Activated T-cell treated with anti-CD3 and anti-CD28 coated beads, Interleukin-2, amount 50 U/mL, for 4 hours (primary cell): ENCODE results near the gene SELENOM. TPM values are rescaled to one million over a fixed set of nuclear protein-coding genes. Genes with fewer than 3 reads are reported as not detected.

Experiments used
- ATAC-seq, 2 donors: fragments of 200-7000 bp; cut with Tn5 transposase; one replicate each; pipeline ENCODE4 v1.10.0; 2021
- DNase-seq: peaks from one replicate; pipeline ENCODE4 v3.0.0-alpha.2; 2020
- H3K27me3 Mint-ChIP-seq: one replicate; pipeline ENCODE4 v1.8.0; 2021; ENCODE audit warnings: low read depth, mixed read lengths
- H3K36me3 Mint-ChIP-seq: one replicate; pipeline ENCODE4 v1.8.0; 2022; ENCODE audit warnings: mixed read lengths; ENCODE audit not compliant: insufficient read depth
- H3K4me1 Mint-ChIP-seq: one replicate; pipeline ENCODE4 v1.8.0; 2021; ENCODE audit warnings: low read depth, mixed read lengths
- H3K4me3 Mint-ChIP-seq: one replicate; pipeline ENCODE4 v1.8.0; 2021; ENCODE audit warnings: mild to moderate bottlenecking, moderate library complexity, mixed read lengths
- H3K9me3 Mint-ChIP-seq: one replicate; pipeline ENCODE4 v1.8.0; 2021; ENCODE audit warnings: mixed read lengths
- total RNA-seq, 3 donors: library from RNA; stranded (reverse); gene quantifications; one replicate each; pipeline ENCODE4 v1.2.1, GENCODE V29; 2021

The SELENOM gene, protein sequence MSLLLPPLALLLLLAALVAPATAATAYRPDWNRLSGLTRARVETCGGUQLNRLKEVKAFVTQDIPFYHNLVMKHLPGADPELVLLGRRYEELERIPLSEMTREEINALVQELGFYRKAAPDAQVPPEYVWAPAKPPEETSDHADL
- 10 to 100 TPM in 2 of 3 donors, 1 to 10 TPM in 1; 8.1 to 19.2 (median 12.1) TPM for total RNA-seq

DNA sequence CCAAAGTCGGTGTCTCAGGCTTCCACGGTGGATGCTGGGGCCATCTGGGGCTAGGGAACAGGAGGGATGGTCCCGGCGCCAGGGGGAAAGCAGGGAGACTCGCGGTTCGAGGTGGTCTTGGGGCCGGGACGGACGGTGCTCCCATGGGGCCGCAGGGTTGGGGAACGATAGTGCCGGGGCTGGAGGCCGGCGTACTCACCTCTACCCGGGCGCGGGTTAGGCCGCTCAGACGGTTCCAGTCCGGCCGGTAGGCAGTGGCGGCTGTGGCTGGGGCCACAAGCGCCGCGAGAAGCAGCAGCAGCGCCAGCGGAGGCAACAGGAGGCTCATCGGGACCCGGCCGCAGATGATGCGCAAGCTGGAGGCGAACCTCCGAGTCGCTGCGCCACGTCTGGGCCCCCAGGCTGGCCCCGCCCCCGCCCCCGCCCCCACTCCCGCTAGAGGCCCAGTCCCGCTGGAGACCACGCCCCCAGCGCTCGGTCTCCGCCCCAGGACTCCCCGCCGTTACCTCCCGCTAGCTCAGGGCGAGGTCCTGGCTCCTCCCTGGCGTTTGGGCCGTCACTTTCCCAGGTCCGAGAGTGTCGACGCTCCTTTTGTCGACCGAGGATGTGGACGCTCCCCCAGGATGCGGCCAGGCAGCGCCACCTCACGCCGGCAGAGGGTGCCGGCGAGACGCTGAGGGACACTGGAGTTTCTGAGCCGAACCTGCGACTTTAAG is at the start of gene SELENOM:
SELENOM (minus strand) TSS at position 391 of the 716 bp plus-strand sequence; CDS start at position 328, 63 bp downstream.
- H3K4me1 Mint-ChIP-seq: peaks cover 24% of the 10 kb centered on the region
- no peaks in the 10 kb centered on the region for H3K36me3 Mint-ChIP-seq
- H3K27me3 Mint-ChIP-seq: no peaks in the 10 kb centered on the region
- H3K9me3 Mint-ChIP-seq: no peaks in the 10 kb centered on the region
- H3K4me3 Mint-ChIP-seq: peak within 1 kb of the TSS; percentile 87
- peak; percentile 80 for DNase-seq
- peak; percentile 93 to 97 for ATAC-seq

DNA sequence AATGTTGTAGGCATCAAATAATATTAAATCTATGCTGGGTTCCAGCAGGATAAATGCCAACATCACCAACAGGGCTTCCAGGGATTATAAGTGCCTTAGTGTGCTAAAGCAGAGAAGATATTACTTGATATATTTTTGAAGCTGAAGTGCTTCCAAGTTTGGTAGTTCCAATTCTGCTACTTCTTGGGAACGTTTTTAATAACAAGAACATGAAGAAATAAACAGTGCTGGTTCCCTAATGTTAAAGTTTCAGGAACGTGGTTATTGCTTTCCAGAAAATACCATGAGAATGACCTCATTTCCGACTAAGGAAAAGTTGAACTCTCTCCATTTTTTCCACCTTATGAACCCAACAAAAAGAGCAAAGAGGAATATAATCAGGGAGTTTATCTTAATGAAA is 48.1 kb upstream of the SELENOM start:
- ATAC-seq: no peak
- Mint-ChIP-seq H3K9me3 (no peaks in the 10 kb centered on the region), H3K27me3 (peaks cover 3% of the 10 kb centered on the region)

DNA sequence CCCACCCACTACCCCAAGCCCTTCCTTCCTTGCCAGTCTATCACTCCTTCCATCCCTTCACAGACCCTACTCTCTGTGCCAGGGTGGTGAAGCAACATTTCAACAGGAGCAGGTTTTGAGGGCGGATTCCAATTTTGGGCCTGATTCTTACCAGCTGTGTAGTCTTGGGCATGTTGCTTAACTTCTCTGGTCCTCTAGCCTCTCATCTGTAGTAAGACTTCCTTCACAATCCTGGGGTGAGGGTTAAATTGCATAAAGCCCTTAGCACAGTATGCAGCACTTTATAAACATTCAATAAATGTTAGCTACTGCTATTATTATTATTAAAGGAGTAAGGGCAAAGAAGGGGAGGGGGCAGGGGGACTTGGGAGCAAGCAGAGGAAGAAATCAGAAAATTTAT is 47.6 kb upstream of the SELENOM start:
- no peak for ATAC-seq
- Mint-ChIP-seq H3K9me3 (no peaks in the 10 kb centered on the region), H3K36me3 (no peaks in the 10 kb centered on the region), H3K27me3 (peaks cover 5% of the 10 kb centered on the region), H3K4me1 (peaks cover 2% of the 10 kb centered on the region), H3K4me3 (no peak overlapping the region)
- DNase-seq: no peak

More for the DNA sequence above, 48.1 kb upstream of the SELENOM start:
- no peaks in the 10 kb centered on the region for H3K36me3 Mint-ChIP-seq
- H3K4me3 Mint-ChIP-seq: no peak overlapping the region
- no peak for DNase-seq
- H3K4me1 Mint-ChIP-seq: peaks cover 3% of the 10 kb centered on the region

DNA sequence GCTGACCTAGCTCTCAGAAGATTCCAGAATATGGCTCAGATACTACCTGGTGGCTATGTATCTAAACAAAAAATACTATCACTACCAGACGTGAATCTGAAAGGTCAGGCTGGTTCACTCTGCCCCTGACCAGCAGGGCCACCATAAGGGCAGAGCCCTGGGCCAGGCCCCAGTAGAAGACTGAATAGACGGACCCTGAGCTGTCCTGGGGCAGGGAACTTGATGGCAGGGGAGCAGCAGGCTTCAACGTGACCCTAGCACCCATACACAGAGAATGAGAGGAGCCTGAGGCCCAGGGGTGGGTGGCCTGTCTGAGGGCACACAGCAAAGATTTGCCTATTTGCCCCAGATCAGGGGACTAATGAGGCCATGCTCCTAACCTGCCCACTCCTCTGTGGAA is 46.0 kb upstream of the SELENOM start:
- ATAC-seq (no peak), DNase-seq (no peak)
- H3K27me3 Mint-ChIP-seq: peaks cover 7% of the 10 kb centered on the region
- H3K36me3 Mint-ChIP-seq: no peaks in the 10 kb centered on the region
- H3K9me3 Mint-ChIP-seq: no peaks in the 10 kb centered on the region
- H3K4me3 Mint-ChIP-seq: no peak overlapping the region
- H3K4me1 Mint-ChIP-seq: no peaks in the 10 kb centered on the region

DNA sequence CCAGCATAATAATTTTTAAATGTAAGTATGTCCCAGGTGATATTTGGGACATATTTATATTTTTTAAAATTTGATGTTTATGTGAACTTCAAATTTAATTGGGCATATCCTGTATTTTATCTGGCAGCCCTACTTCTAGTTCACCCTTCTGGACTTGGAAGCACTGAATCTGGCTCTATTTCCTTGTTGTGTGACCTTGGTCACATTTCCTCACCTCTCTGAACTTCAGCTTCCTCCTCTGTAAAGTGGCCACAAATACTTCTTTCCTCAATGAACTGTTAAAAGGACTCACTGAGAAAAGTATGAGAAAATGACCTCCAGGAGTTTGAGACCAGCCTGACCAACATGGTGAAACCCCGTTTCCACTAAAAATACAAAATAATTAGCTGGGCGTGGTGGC is 44.5 kb upstream of the SELENOM start:
- Mint-ChIP-seq H3K27me3 (peaks cover 7% of the 10 kb centered on the region), H3K9me3 (no peaks in the 10 kb centered on the region), H3K4me1 (no peaks in the 10 kb centered on the region), H3K4me3 (no peak overlapping the region), H3K36me3 (no peaks in the 10 kb centered on the region)
- ATAC-seq (no peak), DNase-seq (no peak)

DNA sequence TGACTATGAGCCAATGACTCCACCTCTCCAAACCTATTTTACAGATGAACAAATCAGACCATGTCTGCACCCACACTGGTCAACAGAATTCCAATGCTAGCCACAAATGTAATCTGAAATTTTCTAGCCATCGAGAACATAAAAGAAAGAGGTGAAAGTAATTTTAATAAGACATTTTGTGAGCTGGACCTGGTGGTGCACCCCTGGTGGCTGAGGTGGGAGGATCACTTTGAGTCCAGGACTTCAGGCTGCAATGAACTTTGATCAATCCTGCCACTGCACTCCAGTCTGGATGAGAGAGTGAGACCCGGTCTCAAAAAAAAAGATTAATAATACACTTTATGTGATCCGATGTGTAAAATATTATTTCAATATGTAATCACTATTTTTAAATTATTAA is 43.2 kb upstream of the SELENOM start:
- DNase-seq (no peak), ATAC-seq (no peak)
- no peaks in the 10 kb centered on the region for H3K36me3 Mint-ChIP-seq
- no peak overlapping the region for H3K4me3 Mint-ChIP-seq
- no peaks in the 10 kb centered on the region for H3K9me3 Mint-ChIP-seq
- H3K4me1 Mint-ChIP-seq: no peaks in the 10 kb centered on the region
- H3K27me3 Mint-ChIP-seq: peaks cover 7% of the 10 kb centered on the region

DNA sequence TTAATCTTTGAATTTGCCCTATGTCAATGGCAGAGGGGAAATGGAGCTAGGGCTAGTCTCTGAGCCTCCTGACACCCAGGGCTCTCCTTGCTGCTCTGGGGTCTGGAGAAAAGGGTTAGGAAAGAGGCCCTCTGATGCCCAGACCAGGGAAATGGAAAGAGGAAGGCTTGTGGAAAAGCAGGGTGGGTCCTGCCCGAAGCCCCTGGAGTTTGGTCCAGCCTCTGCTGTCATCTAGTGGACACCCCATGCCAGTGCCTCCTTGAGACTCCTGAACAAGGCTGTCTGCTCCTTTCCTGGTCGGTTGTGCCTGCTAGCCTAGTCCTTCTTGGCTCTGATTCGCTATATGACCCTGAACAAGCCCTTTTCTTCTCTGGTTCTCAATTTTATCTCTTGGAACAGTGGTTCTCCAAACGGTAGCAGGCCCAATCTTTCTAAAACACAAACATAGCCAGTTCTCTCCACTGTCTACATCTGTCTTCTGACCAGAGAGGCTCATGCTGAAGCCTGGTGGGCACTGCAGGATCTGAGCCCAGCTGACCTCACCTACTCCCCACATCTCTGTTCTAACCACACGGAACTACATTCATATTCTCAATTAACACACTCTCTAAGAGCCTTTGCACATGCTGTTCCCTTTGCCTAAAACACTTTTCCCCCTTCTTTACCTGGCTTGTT is 41.7 kb upstream of the SELENOM start:
- H3K36me3 Mint-ChIP-seq: no peaks in the 10 kb centered on the region
- peak; percentile 48 to 62 for ATAC-seq
- peaks cover 7% of the 10 kb centered on the region for H3K27me3 Mint-ChIP-seq
- DNase-seq: no peak
- H3K4me3 Mint-ChIP-seq: no peak overlapping the region
- H3K4me1 Mint-ChIP-seq: no peaks in the 10 kb centered on the region
- H3K9me3 Mint-ChIP-seq: peaks cover 4% of the 10 kb centered on the region

DNA sequence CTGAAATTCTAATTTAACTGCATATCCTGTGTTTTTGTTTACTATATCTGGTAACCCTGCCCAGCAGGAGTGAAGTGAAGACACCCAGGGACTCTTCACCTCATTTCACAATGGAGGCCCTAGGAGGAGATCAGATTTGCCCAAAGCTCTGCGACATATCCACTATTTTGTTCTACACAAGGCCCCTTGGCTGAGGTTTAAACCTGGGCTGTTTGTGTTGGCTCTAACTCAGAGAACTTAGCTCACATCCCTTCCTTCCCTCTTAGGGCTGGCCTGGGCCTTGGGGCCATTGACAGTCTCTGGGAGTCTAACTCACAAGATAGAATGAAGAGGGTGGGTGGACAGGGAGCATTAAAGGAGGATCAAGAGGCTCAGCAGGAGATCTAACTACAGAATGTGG is 41.1 kb upstream of the SELENOM start:
- no peak overlapping the region for H3K4me3 Mint-ChIP-seq
- no peak for ATAC-seq
- peaks cover 4% of the 10 kb centered on the region for H3K9me3 Mint-ChIP-seq
- DNase-seq: no peak
- no peaks in the 10 kb centered on the region for H3K36me3 Mint-ChIP-seq
- H3K4me1 Mint-ChIP-seq: peaks cover 4% of the 10 kb centered on the region
- H3K27me3 Mint-ChIP-seq: peaks cover 7% of the 10 kb centered on the region

DNA sequence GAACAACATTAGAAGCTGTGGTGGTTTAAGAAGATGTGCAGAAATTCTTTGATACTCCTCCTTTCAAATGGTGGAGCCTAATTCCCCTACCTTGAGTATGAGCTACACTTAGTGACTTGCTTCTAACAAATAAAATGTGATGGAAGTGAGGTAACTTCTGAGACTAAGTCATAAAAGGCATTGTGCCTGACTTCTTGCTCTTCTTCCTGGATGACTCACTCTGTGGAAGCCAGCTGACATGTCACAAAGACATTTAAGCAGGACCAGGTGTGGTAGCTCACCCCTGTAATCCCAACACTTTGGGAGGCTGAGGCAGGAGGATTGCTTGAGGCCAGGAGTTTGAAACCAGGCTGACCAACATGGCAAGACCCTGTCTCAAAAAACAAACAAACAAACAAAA is 36.9 kb upstream of the SELENOM start:
- no peak overlapping the region for H3K4me3 Mint-ChIP-seq
- peaks cover 4% of the 10 kb centered on the region for H3K4me1 Mint-ChIP-seq
- no peaks in the 10 kb centered on the region for H3K36me3 Mint-ChIP-seq
- no peak for DNase-seq
- ATAC-seq: peak; percentile 62 to 65
- peaks cover 4% of the 10 kb centered on the region for H3K9me3 Mint-ChIP-seq
- H3K27me3 Mint-ChIP-seq: no peaks in the 10 kb centered on the region

DNA sequence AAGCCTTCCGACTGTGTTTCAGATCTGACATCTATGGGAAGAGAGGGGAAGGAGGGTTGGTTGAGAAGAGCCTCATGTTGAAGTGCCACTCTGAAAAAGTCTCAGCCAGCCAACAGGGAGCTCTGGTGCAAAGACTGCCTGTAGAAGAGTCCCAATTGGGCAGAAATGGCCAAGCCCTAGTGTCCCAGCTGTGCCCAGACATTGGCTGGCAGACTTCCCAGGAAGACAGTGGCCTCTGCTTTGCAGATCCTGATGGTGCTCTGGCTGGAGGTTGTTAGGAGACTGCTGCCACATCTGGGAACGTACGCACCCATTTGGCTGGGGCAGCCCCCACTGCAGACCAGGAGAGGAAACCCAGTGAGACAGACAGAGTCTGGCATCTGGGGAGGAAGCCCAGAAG is 36.2 kb upstream of the SELENOM start:
- peaks cover under 1% of the 10 kb centered on the region for H3K27me3 Mint-ChIP-seq
- DNase-seq (no peak), ATAC-seq (no peak)
- no peaks in the 10 kb centered on the region for H3K36me3 Mint-ChIP-seq
- peaks cover 4% of the 10 kb centered on the region for H3K9me3 Mint-ChIP-seq
- H3K4me3 Mint-ChIP-seq: no peak overlapping the region
- peaks cover 4% of the 10 kb centered on the region for H3K4me1 Mint-ChIP-seq

DNA sequence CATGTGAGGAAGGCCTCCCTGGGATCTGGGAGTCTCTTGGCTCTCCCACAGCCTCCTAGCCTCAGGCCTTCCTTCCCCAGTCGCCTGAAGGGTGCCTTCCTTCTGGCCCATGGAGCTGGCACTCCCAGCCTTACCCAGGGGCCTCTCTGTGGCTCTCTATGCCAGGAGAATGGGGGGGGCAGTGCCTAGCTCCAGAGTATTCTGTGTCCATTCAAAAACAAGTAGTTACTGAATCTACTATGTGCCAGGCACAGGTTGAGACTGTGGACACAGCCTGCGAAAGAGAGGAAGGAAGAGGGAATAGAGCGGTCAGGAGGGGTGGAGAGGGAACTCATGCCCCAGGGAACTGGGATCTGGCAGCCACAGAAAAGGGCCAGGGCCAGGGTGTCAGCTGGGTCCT is 35.7 kb upstream of the SELENOM start:
- H3K36me3 Mint-ChIP-seq: no peaks in the 10 kb centered on the region
- H3K4me3 Mint-ChIP-seq: no peak overlapping the region
- ATAC-seq: no peak
- peaks cover 4% of the 10 kb centered on the region for H3K4me1 Mint-ChIP-seq
- peaks cover 2% of the 10 kb centered on the region for H3K27me3 Mint-ChIP-seq
- peaks cover 4% of the 10 kb centered on the region for H3K9me3 Mint-ChIP-seq
- DNase-seq: no peak

DNA sequence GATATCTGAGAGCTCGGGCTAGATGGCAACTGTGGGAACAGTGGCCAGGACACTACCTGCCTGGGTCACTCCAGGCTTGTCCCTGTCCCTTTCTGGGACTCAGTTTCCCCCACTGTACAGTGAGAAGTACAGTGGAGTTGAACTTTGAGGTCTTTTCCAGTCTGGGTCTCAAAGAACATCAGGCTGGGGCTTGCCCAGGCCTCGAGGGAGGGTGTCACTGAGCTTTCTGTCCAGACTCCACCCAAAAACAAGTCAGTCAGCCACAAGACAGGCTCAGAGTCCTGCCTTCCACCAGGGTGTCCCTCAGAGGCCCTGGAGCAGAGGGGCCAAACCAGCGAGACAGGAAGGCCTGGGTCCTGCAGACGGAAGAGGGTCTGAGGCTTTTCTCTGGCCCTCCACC is 34.9 kb upstream of the SELENOM start:
- no peak overlapping the region for H3K4me3 Mint-ChIP-seq
- no peak for DNase-seq
- ATAC-seq: no peak
- H3K36me3 Mint-ChIP-seq: no peaks in the 10 kb centered on the region
- H3K9me3 Mint-ChIP-seq: peaks cover 4% of the 10 kb centered on the region
- H3K4me1 Mint-ChIP-seq: peaks cover 4% of the 10 kb centered on the region
- peaks cover 2% of the 10 kb centered on the region for H3K27me3 Mint-ChIP-seq

DNA sequence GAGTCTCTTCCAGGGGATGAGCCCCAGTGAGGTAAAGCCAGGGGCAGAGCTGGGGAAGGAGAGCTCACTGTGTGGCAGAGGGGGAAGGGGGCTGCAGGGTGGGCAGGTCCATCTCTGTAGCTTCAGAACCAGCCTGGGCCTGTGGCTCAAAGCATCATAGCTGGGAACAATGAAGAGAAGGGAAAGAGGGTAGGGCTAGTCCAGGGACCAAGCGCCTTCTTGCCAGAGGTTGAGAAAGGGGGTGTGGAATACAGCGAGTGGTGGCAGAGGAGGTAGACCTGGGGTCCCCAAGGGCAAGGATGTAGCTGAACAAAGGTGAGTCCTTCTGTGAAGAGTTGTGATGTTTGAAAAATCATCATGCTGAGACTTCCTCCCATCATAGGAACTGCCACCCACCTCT is 34.2 kb upstream of the SELENOM start:
- Mint-ChIP-seq H3K9me3 (peaks cover 4% of the 10 kb centered on the region), H3K27me3 (peaks cover 5% of the 10 kb centered on the region), H3K36me3 (no peaks in the 10 kb centered on the region), H3K4me1 (peaks cover 4% of the 10 kb centered on the region), H3K4me3 (no peak overlapping the region)
- ATAC-seq: no peak
- no peak for DNase-seq

DNA sequence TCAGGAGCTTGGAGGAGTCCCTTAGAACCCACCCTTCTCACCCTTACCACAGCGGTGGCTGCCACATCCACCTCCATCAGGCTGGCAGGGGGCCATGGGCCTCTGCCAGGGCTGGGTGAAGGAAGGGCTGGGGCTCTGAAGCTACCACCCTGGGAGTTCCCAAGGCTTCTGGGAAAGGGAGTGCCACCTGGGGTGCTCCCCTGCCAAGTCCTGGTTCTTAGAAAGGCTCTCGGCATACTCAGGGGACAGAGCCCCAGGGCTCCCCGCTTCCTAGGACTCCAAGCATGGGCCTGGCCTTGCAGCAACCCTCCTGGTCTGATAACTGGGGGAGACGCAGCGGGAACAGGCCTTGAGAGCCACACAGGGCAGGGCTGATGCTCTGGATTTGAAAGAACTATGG is 33.4 kb upstream of the SELENOM start:
- Mint-ChIP-seq H3K27me3 (peaks cover 5% of the 10 kb centered on the region), H3K36me3 (no peaks in the 10 kb centered on the region), H3K4me3 (no peak overlapping the region), H3K9me3 (peaks cover 4% of the 10 kb centered on the region), H3K4me1 (peaks cover 4% of the 10 kb centered on the region)
- ATAC-seq: no peak
- no peak for DNase-seq
